WTC11 (cell line): ENCODE data around the gene ERLEC1. TPM values are rescaled to one million over a fixed set of nuclear protein-coding genes. Genes with fewer than 3 reads are reported as not detected.
A peak's percentile ranks its signal among the peaks of the same experiment; 100 is the strongest.

Source experiments
- ATAC-seq: fragments of 200-7000 bp; cut with Tn5 transposase; 2 replicates; pipeline ENCODE4 v1.10.0; 2021; ENCODE audit warnings: mild to moderate bottlenecking, moderate library complexity
- CTCF ChIA-PET: fragments of 300-600 bp; sonication (Branson Sonifier 250); formaldehyde crosslinking; loops from one replicate; lab custom pipeline; 2021; ENCODE audit warnings: antibody characterized with exemption; lab: Charles Lee
- POLR2A ChIA-PET: fragments of 350-600 bp; sonication (Branson Sonifier 250); formaldehyde crosslinking; loops from one replicate; lab custom pipeline; 2021; ENCODE audit warnings: antibody characterized with exemption; lab: Charles Lee
- DNase-seq: peaks from one replicate; pipeline ENCODE4 v3.0.0; 2021; ENCODE audit warnings: low spot score
- H3K27ac Mint-ChIP-seq: 2 replicates; pipeline ENCODE4 v1.8.0; 2021; ENCODE audit warnings: mixed read lengths
- H3K27me3 Mint-ChIP-seq: 2 replicates; pipeline ENCODE4 v1.8.0; 2021; ENCODE audit warnings: low read depth, mild to moderate bottlenecking, moderate library complexity, mixed read lengths
- H3K36me3 Mint-ChIP-seq: 2 replicates; pipeline ENCODE4 v1.8.0; 2021; ENCODE audit warnings: mixed read lengths
- H3K4me1 Mint-ChIP-seq: 2 replicates; pipeline ENCODE4 v1.8.0; 2022; ENCODE audit warnings: mixed read lengths
- H3K4me3 Mint-ChIP-seq: 2 replicates; pipeline ENCODE4 v1.8.0; 2021; ENCODE audit warnings: mild to moderate bottlenecking, moderate library complexity, mixed read lengths
- H3K9me3 Mint-ChIP-seq: 2 replicates; pipeline ENCODE4 v1.8.0; 2021; ENCODE audit warnings: mixed read lengths
- ATF1 ChIP-seq: sonication (generic); formaldehyde crosslinking; IDR thresholded peaks from 2 replicates; pipeline ENCODE4 v1.8.1; 2023; ENCODE audit warnings: mild to moderate bottlenecking, moderate library complexity, missing genetic modification reagents
- CREM ChIP-seq: sonication (generic); formaldehyde crosslinking; IDR thresholded peaks from 2 replicates; pipeline ENCODE4 v1.8.1; 2022; ENCODE audit warnings: mild to moderate bottlenecking, missing genetic modification reagents, moderate library complexity
- EMX1 ChIP-seq: fragments of 250-450 bp; sonication (Bioruptor Pico); IDR thresholded peaks from 2 replicates; pipeline ENCODE4 v1.8.0; 2021; ENCODE audit warnings: mild to moderate bottlenecking
- ESRRA ChIP-seq: sonication (generic); formaldehyde crosslinking; IDR thresholded peaks from 2 replicates; pipeline ENCODE4 v1.8.1; 2022; ENCODE audit warnings: mild to moderate bottlenecking, missing genetic modification reagents, borderline replicate concordance
- GRHL2 ChIP-seq: fragments of 250-450 bp; sonication (Bioruptor Pico); IDR thresholded peaks from 2 replicates; pipeline ENCODE4 v1.8.0; 2022; ENCODE audit warnings: mild to moderate bottlenecking, moderate library complexity; ENCODE audit not compliant: insufficient replicate concordance, severe bottlenecking
- HMGA2 ChIP-seq: fragments of 250-450 bp; sonication (Bioruptor Pico); IDR thresholded peaks from 2 replicates; pipeline ENCODE4 v1.4.0; 2021; ENCODE audit warnings: mild to moderate bottlenecking, moderate library complexity
- JUN ChIP-seq: sonication (generic); formaldehyde crosslinking; IDR thresholded peaks from 2 replicates; pipeline ENCODE4 v1.8.0; 2023; ENCODE audit warnings: mild to moderate bottlenecking, missing genetic modification reagents
- NFATC4 ChIP-seq: fragments of 250-450 bp; sonication (Bioruptor Pico); IDR thresholded peaks from 2 replicates; pipeline ENCODE4 v1.9.0; 2021; ENCODE audit warnings: mild to moderate bottlenecking
- NFE2L1 ChIP-seq: sonication (generic); formaldehyde crosslinking; IDR thresholded peaks from 2 replicates; pipeline ENCODE4 v1.8.1; 2023; ENCODE audit warnings: missing genetic modification reagents
- NR1H2 ChIP-seq: sonication (generic); formaldehyde crosslinking; IDR thresholded peaks from 2 replicates; pipeline ENCODE4 v1.9.0; 2021; ENCODE audit warnings: mild to moderate bottlenecking, moderate library complexity, missing genetic modification reagents
- RORB ChIP-seq: fragments of 250-450 bp; sonication (Bioruptor Pico); IDR thresholded peaks from 2 replicates; pipeline ENCODE4 v1.9.0; 2021; ENCODE audit warnings: mild to moderate bottlenecking
- SMAD4 ChIP-seq: sonication (generic); formaldehyde crosslinking; IDR thresholded peaks from 2 replicates; pipeline ENCODE4 v1.8.0; 2022; ENCODE audit warnings: mild to moderate bottlenecking, missing genetic modification reagents
- SP1 ChIP-seq: sonication (generic); formaldehyde crosslinking; conservative IDR thresholded peaks from 2 replicates; pipeline ENCODE4 v1.8.1; 2022; ENCODE audit warnings: missing genetic modification reagents
- TEAD1 ChIP-seq: sonication (generic); formaldehyde crosslinking; IDR thresholded peaks from 2 replicates; pipeline ENCODE4 v1.8.0; 2022; ENCODE audit warnings: mild to moderate bottlenecking, missing genetic modification reagents
- ZBTB21 ChIP-seq: sonication (generic); formaldehyde crosslinking; IDR thresholded peaks from 2 replicates; pipeline ENCODE4 v1.8.1; 2023; ENCODE audit warnings: mild to moderate bottlenecking, missing genetic modification reagents, borderline replicate concordance
- ZNF138 ChIP-seq: sonication (generic); formaldehyde crosslinking; conservative IDR thresholded peaks from 2 replicates; pipeline ENCODE4 v1.8.1; 2022; ENCODE audit warnings: mild to moderate bottlenecking, moderate library complexity, missing genetic modification reagents
- ZNF219 ChIP-seq: sonication (generic); formaldehyde crosslinking; IDR thresholded peaks from 2 replicates; pipeline ENCODE4 v1.8.0; 2023; ENCODE audit warnings: missing genetic modification reagents, mild to moderate bottlenecking, borderline replicate concordance
- ZNF396 ChIP-seq: fragments of 250-450 bp; sonication (Bioruptor Pico); IDR thresholded peaks from 2 replicates; pipeline ENCODE4 v1.8.0; 2021; ENCODE audit warnings: mild to moderate bottlenecking, moderate library complexity, borderline replicate concordance
- ZNF423 ChIP-seq: fragments of 250-450 bp; sonication (Bioruptor Pico); IDR thresholded peaks from 2 replicates; pipeline ENCODE4 v2.1.2; 2022; ENCODE audit warnings: mild to moderate bottlenecking, moderate library complexity
- total RNA-seq: library from RNA; stranded (reverse); gene quantifications from 3 replicates; pipeline ENCODE4 v1.2.3, GENCODE V29; 2021
- TF ChIP-seq, protein P1 (sequence below): sonication (generic); formaldehyde crosslinking; IDR thresholded peaks from 2 replicates; pipeline ENCODE4 v1.8.1; 2022; ENCODE audit warnings: missing genetic modification reagents, borderline replicate concordance
- TF ChIP-seq, protein P2 (sequence below): sonication (generic); formaldehyde crosslinking; IDR thresholded peaks from 2 replicates; pipeline ENCODE4 v1.8.0; 2022; ENCODE audit warnings: mild to moderate bottlenecking, missing genetic modification reagents
- TF ChIP-seq, protein P3 (sequence below): sonication (generic); formaldehyde crosslinking; IDR thresholded peaks from 2 replicates; pipeline ENCODE4 v1.8.1; 2022; ENCODE audit warnings: mild to moderate bottlenecking, moderate library complexity, missing genetic modification reagents
- TF ChIP-seq, protein P4 (sequence below): sonication (generic); formaldehyde crosslinking; IDR thresholded peaks from 2 replicates; pipeline ENCODE4 v1.8.0; 2022; ENCODE audit warnings: mild to moderate bottlenecking, missing genetic modification reagents
- TF ChIP-seq, protein P5 (sequence below): fragments of 250-450 bp; sonication (Bioruptor Pico); IDR thresholded peaks from 2 replicates; pipeline ENCODE4 v1.9.0; 2021; ENCODE audit warnings: mild to moderate bottlenecking
- TF ChIP-seq, protein P6 (sequence below): fragments of 250-450 bp; sonication (Bioruptor Pico); IDR thresholded peaks from 2 replicates; pipeline ENCODE4 v1.9.0; 2021; ENCODE audit warnings: mild to moderate bottlenecking

Gene ERLEC1
- total RNA-seq, 1 experiment from 2014 or later, result 26.5 TPM

DNA sequence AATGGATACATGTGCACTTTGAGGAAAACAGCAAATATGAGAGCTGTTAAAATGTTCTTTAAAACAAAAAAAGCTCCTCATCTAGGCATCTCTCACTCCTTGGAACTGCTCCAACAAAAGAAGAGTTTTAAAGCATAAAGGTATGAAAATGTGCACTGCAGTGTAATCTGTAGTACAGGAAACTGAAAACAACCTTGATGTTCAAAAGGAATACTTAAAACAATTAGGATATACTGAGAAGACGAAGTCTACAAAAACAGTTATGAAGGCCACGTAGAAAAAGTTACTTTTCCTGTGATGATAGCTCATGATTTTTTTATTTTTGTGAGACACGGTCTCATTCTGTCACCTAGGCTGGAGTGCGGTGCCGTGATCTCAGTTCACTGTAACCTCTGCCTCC is 75.0 kb downstream of the ERLEC1 start (continued):
- TF ChIP-seq EMX1 (CRISPR knock-in tag) (no peak), ZBTB21 (CRISPR knock-in tag) (no peak), NR1H2 (CRISPR knock-in tag) (no peak), ZNF396 (no peak), ZNF423 (no peak)
- TF ChIP-seq, protein P1, sequence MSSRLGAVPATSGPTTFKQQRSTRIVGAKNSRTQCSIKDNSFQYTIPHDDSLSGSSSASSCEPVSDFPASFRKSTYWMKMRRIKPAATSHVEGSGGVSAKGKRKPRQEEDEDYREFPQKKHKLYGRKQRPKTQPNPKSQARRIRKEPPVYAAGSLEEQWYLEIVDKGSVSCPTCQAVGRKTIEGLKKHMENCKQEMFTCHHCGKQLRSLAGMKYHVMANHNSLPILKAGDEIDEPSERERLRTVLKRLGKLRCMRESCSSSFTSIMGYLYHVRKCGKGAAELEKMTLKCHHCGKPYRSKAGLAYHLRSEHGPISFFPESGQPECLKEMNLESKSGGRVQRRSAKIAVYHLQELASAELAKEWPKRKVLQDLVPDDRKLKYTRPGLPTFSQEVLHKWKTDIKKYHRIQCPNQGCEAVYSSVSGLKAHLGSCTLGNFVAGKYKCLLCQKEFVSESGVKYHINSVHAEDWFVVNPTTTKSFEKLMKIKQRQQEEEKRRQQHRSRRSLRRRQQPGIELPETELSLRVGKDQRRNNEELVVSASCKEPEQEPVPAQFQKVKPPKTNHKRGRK, result no peak

DNA sequence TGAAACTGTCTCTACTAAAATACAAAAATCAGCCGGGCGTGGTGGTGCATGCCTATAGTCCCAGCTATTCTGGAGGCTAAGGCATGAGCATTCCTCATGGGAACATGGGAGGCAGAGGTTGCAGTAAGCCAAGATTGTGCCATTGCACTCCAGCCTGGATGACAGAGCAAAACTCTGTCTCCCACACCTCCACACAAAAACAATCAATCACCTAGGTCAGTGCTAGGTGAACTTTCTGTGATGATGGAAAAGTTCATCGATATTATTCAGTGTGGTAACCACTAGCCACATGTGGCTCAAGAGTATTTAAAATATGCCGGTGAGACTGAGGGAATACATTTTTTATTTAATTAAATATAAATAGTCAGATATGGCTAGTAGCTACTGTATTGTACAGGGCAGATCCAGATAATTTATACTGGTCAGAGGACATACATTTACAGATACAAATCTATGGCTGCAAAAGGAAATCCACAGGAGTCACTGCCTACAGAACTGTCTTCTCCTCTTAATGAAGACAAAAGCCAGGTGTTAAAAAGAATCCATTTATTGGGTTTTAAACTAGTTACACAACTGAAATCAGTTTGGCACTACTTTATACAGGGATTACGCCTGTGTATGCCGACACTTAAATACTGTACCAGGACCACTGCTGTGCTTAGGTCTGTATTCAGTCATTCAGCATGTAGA is 76.8 kb downstream of the ERLEC1 start:
- peak overlapping the region; percentile 39; the same call in 1 of the 2 replicates for H3K27ac Mint-ChIP-seq
- H3K4me1 Mint-ChIP-seq, result peaks cover 15% of the 10 kb centered on the region
- CTCF ChIA-PET, result no interaction called here
- POLR2A ChIA-PET, result no interaction called here
- ATAC-seq, result no peak
- H3K9me3 Mint-ChIP-seq, result no peaks in the 10 kb centered on the region
- TF ChIP-seq, protein P2, sequence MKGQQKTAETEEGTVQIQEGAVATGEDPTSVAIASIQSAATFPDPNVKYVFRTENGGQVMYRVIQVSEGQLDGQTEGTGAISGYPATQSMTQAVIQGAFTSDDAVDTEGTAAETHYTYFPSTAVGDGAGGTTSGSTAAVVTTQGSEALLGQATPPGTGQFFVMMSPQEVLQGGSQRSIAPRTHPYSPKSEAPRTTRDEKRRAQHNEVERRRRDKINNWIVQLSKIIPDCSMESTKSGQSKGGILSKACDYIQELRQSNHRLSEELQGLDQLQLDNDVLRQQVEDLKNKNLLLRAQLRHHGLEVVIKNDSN (CRISPR knock-in tag), result no peak
- TF ChIP-seq TEAD1 (no peak), ZNF396 (no peak), ATF1 (CRISPR knock-in tag) (no peak), ZNF219 (CRISPR knock-in tag) (no peak), GRHL2 (CRISPR knock-in tag) (no peak), SP1 (CRISPR knock-in tag) (no peak), RORB (CRISPR knock-in tag) (no peak), JUN (CRISPR knock-in tag) (no peak), ZNF138 (CRISPR knock-in tag) (no peak), NFATC4 (CRISPR knock-in tag) (no peak)
- TF ChIP-seq, protein P3, sequence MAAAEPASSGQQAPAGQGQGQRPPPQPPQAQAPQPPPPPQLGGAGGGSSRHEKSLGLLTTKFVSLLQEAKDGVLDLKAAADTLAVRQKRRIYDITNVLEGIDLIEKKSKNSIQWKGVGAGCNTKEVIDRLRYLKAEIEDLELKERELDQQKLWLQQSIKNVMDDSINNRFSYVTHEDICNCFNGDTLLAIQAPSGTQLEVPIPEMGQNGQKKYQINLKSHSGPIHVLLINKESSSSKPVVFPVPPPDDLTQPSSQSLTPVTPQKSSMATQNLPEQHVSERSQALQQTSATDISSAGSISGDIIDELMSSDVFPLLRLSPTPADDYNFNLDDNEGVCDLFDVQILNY, result no peak
- TF ChIP-seq, protein P4, sequence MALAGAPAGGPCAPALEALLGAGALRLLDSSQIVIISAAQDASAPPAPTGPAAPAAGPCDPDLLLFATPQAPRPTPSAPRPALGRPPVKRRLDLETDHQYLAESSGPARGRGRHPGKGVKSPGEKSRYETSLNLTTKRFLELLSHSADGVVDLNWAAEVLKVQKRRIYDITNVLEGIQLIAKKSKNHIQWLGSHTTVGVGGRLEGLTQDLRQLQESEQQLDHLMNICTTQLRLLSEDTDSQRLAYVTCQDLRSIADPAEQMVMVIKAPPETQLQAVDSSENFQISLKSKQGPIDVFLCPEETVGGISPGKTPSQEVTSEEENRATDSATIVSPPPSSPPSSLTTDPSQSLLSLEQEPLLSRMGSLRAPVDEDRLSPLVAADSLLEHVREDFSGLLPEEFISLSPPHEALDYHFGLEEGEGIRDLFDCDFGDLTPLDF (CRISPR knock-in tag), result no peak
- TF ChIP-seq, protein P5, sequence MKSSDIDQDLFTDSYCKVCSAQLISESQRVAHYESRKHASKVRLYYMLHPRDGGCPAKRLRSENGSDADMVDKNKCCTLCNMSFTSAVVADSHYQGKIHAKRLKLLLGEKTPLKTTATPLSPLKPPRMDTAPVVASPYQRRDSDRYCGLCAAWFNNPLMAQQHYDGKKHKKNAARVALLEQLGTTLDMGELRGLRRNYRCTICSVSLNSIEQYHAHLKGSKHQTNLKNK (CRISPR knock-in tag), result no peak
- no peaks in the 10 kb centered on the region for H3K27me3 Mint-ChIP-seq
- peaks cover 27% of the 10 kb centered on the region for H3K36me3 Mint-ChIP-seq
- no peak overlapping the region for H3K4me3 Mint-ChIP-seq
- DNase-seq, result no peak

DNA sequence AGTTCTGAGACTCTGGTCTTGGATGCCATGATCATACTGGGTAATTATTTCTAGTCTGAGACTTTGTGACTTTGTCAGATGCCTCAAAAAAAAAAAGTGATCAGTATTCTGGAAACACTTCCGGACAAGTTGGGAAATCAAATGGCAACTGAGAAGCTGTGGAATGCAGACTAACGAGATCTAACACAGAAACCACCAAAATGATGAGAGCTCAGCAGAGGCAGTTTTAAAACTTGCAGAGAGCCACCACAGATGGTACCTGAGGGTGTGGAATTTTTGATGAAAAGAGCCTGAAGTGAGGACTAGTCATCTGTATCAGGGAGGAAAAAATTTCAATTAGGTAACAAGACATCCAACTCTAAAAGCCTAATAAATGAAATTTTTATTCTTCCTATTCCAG is 78.4 kb downstream of the ERLEC1 start:
- H3K4me3 Mint-ChIP-seq, result no peak overlapping the region
- H3K27ac Mint-ChIP-seq, result no peak overlapping the region; the same call in 1 of the 2 replicates
- CTCF ChIA-PET, result no interaction called here
- TF ChIP-seq RORB (CRISPR knock-in tag) (no peak), CREM (CRISPR knock-in tag) (no peak), SMAD4 (CRISPR knock-in tag) (no peak), HMGA2 (CRISPR knock-in tag) (no peak), ESRRA (CRISPR knock-in tag) (no peak), NFE2L1 (CRISPR knock-in tag) (no peak)
- TF ChIP-seq, protein P6, sequence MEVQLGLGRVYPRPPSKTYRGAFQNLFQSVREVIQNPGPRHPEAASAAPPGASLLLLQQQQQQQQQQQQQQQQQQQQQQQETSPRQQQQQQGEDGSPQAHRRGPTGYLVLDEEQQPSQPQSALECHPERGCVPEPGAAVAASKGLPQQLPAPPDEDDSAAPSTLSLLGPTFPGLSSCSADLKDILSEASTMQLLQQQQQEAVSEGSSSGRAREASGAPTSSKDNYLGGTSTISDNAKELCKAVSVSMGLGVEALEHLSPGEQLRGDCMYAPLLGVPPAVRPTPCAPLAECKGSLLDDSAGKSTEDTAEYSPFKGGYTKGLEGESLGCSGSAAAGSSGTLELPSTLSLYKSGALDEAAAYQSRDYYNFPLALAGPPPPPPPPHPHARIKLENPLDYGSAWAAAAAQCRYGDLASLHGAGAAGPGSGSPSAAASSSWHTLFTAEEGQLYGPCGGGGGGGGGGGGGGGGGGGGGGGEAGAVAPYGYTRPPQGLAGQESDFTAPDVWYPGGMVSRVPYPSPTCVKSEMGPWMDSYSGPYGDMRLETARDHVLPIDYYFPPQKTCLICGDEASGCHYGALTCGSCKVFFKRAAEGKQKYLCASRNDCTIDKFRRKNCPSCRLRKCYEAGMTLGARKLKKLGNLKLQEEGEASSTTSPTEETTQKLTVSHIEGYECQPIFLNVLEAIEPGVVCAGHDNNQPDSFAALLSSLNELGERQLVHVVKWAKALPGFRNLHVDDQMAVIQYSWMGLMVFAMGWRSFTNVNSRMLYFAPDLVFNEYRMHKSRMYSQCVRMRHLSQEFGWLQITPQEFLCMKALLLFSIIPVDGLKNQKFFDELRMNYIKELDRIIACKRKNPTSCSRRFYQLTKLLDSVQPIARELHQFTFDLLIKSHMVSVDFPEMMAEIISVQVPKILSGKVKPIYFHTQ (CRISPR knock-in tag), result no peak
- H3K4me1 Mint-ChIP-seq, result peaks cover 8% of the 10 kb centered on the region
- no peaks in the 10 kb centered on the region for H3K27me3 Mint-ChIP-seq
- peaks cover 31% of the 10 kb centered on the region for H3K36me3 Mint-ChIP-seq
- no peaks in the 10 kb centered on the region for H3K9me3 Mint-ChIP-seq
- DNase-seq (no peak), ATAC-seq (no peak)
- POLR2A ChIA-PET, result interaction anchor here (0.7 kb wide), 1 partner anchor 93 kb away, joined by 3 read pairs; no protein-coding TSS in a partner anchor
